HG03432 (cell line): ENCODE results near the gene ABHD2.
A peak's percentile ranks its signal among the peaks of the same experiment; 100 is the strongest.

ENCODE experiments used
- ATAC-seq: cut with Tn5 transposase; IDR thresholded peaks from one replicate; pipeline ENCODE4 v1.9.1; 2021; ENCODE audit warnings: mild to moderate bottlenecking, moderate library complexity; ENCODE audit not compliant: unreplicated experiment

The ABHD2 gene

DNA sequence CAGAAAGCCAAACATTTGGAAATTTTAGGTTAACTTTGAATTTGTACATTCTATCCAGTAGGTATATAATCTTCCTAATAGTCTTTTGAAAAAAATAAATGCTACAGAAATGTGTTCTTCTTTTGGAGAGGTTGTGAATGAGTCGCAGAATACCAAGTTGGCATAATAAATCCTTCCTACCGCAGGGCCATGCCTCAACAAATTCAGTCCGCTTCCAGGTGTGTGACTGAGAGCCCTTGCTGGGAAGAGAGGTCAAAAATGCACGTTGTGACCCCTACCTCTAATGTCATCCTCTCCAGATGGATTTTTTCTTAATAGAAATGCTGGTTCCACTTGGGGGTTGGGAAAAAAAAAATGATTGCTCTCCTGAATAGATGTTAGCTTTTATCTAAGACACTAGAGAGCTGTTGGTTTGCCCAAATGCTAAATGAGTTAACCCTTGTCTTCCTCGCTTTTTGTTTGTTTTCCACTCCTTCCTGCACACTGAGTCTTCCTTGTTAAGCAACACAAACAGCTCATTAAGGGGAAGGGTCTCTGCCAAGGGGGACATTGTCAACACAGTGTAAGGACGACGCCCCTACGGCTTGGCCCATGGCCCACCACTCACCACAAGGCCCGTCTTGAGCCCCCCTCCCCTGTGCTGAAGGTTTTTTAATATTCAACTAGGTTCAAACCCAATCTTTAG, 99.2 kb downstream of the ABHD2 start:
- ATAC-seq: no peak

DNA sequence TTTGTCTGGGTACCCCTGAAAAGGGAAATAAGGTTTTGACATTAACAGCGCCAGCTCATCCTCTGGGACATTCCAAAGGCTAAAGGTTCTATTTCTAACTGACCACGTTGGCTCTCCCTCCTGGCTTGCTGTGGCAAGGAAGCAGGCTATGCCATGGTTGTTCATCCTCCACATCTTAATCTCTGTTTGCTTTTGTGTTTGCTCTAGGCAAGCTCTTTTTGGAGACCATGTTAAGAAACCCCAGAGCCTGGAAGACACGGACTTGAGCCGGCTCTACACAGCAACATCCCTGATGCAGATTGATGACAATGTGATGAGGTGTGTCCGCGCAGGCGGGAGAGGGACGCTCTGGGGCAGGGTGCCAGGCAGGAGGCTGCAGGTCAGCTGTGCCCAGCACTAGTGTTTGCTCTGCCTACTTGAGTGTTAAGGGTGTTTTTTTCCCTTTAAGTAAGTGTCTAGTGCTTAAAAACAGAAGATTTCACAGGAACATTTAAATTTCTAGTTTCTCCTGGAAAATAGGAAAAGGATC, 99.8 kb downstream of the ABHD2 start:
- no peak for ATAC-seq

GRCh38 chr15:89192136-89192535, 103.9 kb downstream of the ABHD2 start:
- ATAC-seq: no peak

DNA sequence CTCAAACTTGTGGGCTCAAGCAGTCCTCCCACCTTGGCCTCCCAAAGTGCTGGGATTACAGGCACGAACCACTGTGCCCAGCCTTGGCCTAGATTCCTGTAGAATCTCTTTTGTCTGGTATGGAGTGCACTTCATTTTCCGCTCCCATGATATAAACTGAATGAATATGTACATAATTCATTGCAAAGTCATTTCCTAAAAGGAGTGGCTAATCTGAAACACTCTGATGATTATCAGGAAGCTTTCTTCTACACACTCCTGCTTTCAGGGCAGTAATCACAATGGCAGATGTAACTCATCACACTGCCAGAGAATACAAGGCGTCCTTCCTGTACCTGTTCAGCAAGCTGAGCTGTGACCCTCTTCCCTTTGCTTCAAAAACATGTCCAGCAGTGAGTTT, 104.5 kb downstream of the ABHD2 start:
- ATAC-seq: no peak

GRCh38 chr15:89194608-89195007, 106.4 kb downstream of the ABHD2 start:
- no peak for ATAC-seq

- ATAC-seq: no peak
These were observed 107.6 kb downstream of the ABHD2 start for GRCh38 chr15:89195836-89196235.

GRCh38 chr15:89196241-89196640, 108.0 kb downstream of the ABHD2 start:
- ATAC-seq: no peak

GRCh38 chr15:89196994-89197393, 108.7 kb downstream of the ABHD2 start:
- ATAC-seq: no peak

- ATAC-seq: no peak
These were observed 109.3 kb downstream of the ABHD2 start for GRCh38 chr15:89197503-89197971.

GRCh38 chr15:89198196-89198595, 109.9 kb downstream of the ABHD2 start:
- ATAC-seq: no peak

- no peak for ATAC-seq
These were observed 110.7 kb downstream of the ABHD2 start for GRCh38 chr15:89198934-89199333.

DNA sequence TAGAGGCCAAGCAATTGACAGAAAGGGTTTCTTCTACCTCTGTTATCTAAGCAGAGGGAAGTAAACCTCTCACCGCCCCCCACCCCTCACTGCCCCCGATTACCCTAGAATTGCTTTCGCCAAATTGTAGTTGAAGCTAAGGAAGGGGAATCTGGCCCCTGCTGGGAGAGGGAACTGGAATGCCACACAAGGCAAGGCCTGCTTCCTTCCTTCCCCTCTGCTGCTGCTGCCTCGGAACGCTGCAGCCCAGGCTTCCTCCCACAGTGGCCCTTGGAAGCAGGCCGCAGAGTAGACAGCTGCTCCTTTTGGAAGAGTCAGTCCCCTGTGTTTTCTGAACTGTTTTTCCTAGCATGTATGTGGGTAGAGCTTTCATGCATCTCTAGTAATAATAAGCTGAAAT, 111.5 kb downstream of the ABHD2 start:
- no peak for ATAC-seq

GRCh38 chr15:89200182-89200581, 111.9 kb downstream of the ABHD2 start:
- no peak for ATAC-seq

DNA sequence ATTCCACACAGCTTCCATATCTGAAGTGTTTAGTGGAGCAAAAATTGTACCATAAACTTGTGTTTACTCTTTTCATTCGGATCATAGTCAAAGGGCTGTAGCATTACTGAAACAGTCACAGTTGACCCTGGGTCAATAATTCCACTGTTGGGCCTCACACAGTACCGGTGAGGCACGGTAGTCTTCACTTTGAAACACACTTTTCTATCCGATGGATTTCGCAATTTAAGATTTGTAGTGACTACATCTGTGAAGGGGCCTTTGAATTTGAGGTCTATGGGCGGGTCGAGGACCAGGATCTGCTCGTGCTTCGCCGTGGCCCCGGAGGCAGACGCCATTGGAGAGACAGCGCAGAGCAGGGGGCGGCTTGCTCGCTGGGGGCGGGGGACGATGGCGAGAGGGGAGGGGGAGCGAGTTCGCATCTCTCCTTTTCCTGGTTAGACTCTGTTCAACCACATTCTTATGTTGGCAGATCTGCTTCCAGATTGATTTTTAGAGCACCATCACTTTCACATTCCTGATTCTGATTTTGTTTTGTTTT, 113.3 kb downstream of the ABHD2 start:
- no peak for ATAC-seq

- peak; percentile 47 for ATAC-seq
These were observed 115.5 kb downstream of the ABHD2 start for GRCh38 chr15:89203705-89204273.

DNA sequence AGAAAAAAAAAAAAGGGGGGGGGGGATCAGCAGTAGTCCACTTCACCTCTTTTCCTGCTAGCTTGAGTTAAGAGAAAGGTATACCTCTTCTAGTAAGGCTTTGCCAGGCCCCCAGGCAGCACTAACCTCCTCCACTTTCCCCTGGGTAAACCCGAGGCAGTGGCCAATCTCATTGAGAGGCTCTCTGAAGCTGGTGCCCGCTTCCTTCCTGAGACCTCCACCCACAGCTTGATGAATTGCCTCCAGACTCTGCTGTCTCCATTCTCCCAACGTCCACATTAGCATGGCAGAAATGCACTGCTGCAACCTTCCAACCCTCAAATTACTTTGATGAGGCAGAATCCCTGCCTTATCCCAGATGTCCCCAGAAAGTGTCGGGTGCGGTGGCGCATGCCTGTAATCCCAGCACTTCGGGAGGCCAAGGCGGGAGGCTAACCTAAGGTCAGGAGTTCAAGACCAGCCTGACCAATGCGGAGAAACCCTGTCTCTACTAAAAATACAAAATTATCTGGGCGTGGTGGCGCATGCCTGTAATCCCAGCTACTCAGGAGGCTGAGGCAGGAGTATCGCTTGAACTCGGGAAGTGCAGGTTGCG, 117.8 kb downstream of the ABHD2 start:
- no peak for ATAC-seq

- peak; percentile 90 for ATAC-seq
These were observed 118.7 kb downstream of the ABHD2 start for GRCh38 chr15:89206908-89207331.

DNA sequence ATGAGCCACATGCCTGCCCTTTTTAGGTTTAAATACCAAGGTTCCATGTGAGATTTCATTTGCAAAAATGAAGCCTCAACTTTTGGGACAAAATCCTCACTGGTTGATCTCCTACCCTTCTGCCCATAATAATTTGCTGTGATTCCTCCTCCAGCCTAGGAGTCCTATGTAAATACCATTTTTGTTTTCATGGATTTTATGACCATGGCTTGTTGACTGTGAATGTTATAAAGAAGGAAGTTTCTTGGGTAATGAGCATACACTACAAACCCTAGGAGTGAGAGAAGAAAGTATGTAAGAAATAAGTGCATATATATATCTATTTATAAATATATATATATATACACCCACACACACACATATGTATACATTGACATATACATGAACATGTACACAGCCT, 120.0 kb downstream of the ABHD2 start:
- ATAC-seq: no peak

- ATAC-seq: no peak
These were observed 120.8 kb downstream of the ABHD2 start for GRCh38 chr15:89209057-89209456.

GRCh38 chr15:89211678-89212170, 123.5 kb downstream of the ABHD2 start:
- ATAC-seq: no peak

DNA sequence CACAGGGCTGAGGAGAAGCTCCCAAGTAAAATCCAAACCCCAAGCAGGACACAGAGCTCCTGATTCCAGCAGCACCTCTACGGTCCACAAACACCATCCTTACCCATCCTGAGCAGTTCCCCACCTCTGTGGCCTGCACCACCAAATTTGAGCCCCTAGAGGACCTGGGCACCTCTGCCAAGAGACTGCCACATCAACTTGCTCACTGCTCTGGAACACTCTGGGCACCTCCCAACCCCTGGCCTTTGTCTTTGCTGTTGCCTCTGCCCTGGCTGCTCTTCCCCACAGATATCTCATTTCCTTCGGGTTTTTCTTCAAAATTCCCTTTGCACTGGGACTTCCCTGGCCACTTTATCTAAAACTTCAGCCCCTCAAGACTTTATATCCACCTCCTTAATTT, 127.4 kb downstream of the ABHD2 start:
- ATAC-seq: no peak

GRCh38 chr15:89217031-89217430, 128.8 kb downstream of the ABHD2 start:
- ATAC-seq: no peak
